Astrocyte (in vitro differentiated cells and primary cell): Measurements from ENCODE around the gene CLEC16A. TPM values are rescaled to one million over a fixed set of nuclear protein-coding genes. Genes with fewer than 3 reads are reported as not detected.

Experiments used
- DNase-seq: peaks from one replicate; pipeline ENCODE4 v3.0.0-alpha.2; 2010; ENCODE audit warnings: low read depth
- FAIRE-seq: peaks from 2 replicates; lab custom pipeline; 2011; peaks lifted over from hg19 to GRCh38; lab: Jason Lieb, UNC
- H2AFZ ChIP-seq: 2 replicates; pipeline ENCODE4 v1.6.0; 2012; ENCODE audit warnings: low read depth, low read length, inconsistent platforms
- H3K27ac ChIP-seq: 2 replicates; pipeline ENCODE4 v1.5.1; 2011; ENCODE audit warnings: low read depth, low read length, inconsistent platforms
- H3K27me3 ChIP-seq: 2 replicates; pipeline ENCODE4 v1.6.0; 2011; ENCODE audit warnings: low read length, inconsistent platforms; ENCODE audit not compliant: insufficient read depth
- H3K36me3 ChIP-seq: 2 replicates; pipeline ENCODE4 v1.5.1; 2011; ENCODE audit warnings: low read length, inconsistent platforms; ENCODE audit not compliant: insufficient read depth
- H3K4me1 ChIP-seq: 2 replicates; pipeline ENCODE4 v1.5.1; 2011; ENCODE audit warnings: low read length, inconsistent platforms; ENCODE audit not compliant: insufficient read depth
- H3K4me2 ChIP-seq: 2 replicates; pipeline ENCODE4 v1.6.0; 2012; ENCODE audit warnings: low read length, inconsistent platforms
- H3K4me3 ChIP-seq: 2 replicates; pipeline ENCODE4 v1.5.1; 2011; ENCODE audit warnings: low read depth, mild to moderate bottlenecking, low read length, inconsistent platforms; ENCODE audit not compliant: insufficient read depth
- H3K79me2 ChIP-seq: 2 replicates; pipeline ENCODE4 v1.6.0; 2012; ENCODE audit warnings: mild to moderate bottlenecking, low read length, inconsistent platforms; ENCODE audit not compliant: insufficient read depth
- H3K9ac ChIP-seq: 2 replicates; pipeline ENCODE4 v1.6.0; 2012; ENCODE audit warnings: mild to moderate bottlenecking, low read length, inconsistent platforms
- H3K9me3 ChIP-seq: 2 replicates; pipeline ENCODE4 v1.5.1; 2012; ENCODE audit warnings: low read depth, mild to moderate bottlenecking, low read length, inconsistent platforms; ENCODE audit not compliant: insufficient read depth
- H4K20me1 ChIP-seq: 2 replicates; pipeline ENCODE4 v1.6.0; 2012; ENCODE audit warnings: low read length, inconsistent platforms; ENCODE audit not compliant: insufficient read depth
- H3K27ac Mint-ChIP-seq: one replicate; pipeline ENCODE4 v1.8.0; 2021; ENCODE audit warnings: mild to moderate bottlenecking, mixed read lengths; ENCODE audit not compliant: unreplicated experiment
- H3K27me3 Mint-ChIP-seq: one replicate; pipeline ENCODE4 v1.8.0; 2021; ENCODE audit warnings: low read depth, mixed read lengths; ENCODE audit not compliant: unreplicated experiment
- H3K36me3 Mint-ChIP-seq: one replicate; pipeline ENCODE4 v1.8.0; 2021; ENCODE audit warnings: low read depth, mixed read lengths; ENCODE audit not compliant: unreplicated experiment
- H3K4me1 Mint-ChIP-seq: one replicate; pipeline ENCODE4 v1.8.0; 2021; ENCODE audit warnings: low read depth, mixed read lengths; ENCODE audit not compliant: unreplicated experiment
- H3K4me3 Mint-ChIP-seq: one replicate; pipeline ENCODE4 v1.8.0; 2021; ENCODE audit warnings: mild to moderate bottlenecking, moderate library complexity, mixed read lengths; ENCODE audit not compliant: unreplicated experiment
- H3K9me3 Mint-ChIP-seq: one replicate; pipeline ENCODE4 v1.8.0; 2021; ENCODE audit warnings: mild to moderate bottlenecking, mixed read lengths; ENCODE audit not compliant: unreplicated experiment
- CTCF ChIP-seq: IDR thresholded peaks from 2 replicates; pipeline ENCODE4 v1.5.1; 2011; ENCODE audit warnings: low read depth, mild to moderate bottlenecking, inconsistent platforms, low read length, moderate library complexity; ENCODE audit not compliant: insufficient read depth
- EZH2 ChIP-seq: IDR thresholded peaks from 2 replicates; pipeline ENCODE4 v1.6.1; 2012; ENCODE audit warnings: mild to moderate bottlenecking, low read length, inconsistent platforms; ENCODE audit not compliant: insufficient read depth
- total RNA-seq: library from RNA; stranded (reverse); gene quantifications from 2 replicates; pipeline ENCODE4 v1.2.1, GENCODE V29; 2021

Gene CLEC16A
- total RNA-seq, 1 donor from 2014 or later, result 31.7 TPM

DNA sequence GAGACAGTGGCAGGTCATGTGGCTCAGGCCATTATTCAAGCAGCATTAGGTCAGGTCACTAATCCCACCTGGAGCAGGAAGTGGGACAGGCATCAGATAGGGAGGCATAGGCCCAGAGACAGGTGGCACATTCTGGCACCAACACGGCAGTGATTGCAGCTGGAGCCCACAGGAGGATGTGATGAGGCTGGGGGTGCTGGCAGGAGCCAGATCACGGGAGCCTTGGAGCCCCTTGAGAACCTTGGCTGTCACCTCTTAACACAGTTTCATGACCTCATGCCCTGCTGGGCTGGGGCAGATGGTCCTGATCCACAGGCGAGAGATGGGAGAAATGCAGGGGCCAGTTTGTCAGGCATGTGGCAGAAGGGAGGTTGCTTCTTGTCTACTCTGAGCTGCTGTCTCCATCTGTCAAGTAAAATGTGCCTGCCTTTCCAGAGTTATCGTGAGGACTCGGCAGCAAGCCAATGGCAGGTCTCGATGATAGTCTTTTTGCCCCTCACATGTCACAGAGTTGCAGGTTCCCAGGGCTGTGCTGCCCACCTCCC, 109.6 kb downstream of the CLEC16A start:
- H3K9me3 ChIP-seq, result no peaks in the 10 kb centered on the region
- H3K79me2 ChIP-seq, result no peaks in the 10 kb centered on the region
- H3K9ac ChIP-seq, result no peak overlapping the region
- H3K36me3 ChIP-seq, result peaks cover 8% of the 10 kb centered on the region
- H3K27ac ChIP-seq, result no peak overlapping the region
- no peak overlapping the region for H2AFZ ChIP-seq
- H3K27me3 ChIP-seq, result no peaks in the 10 kb centered on the region
- H3K27ac Mint-ChIP-seq, result no peak overlapping the region
- H3K9me3 Mint-ChIP-seq, result no peaks in the 10 kb centered on the region
- no peaks in the 10 kb centered on the region for H4K20me1 ChIP-seq
- no peak for DNase-seq
- no peak for TF ChIP-seq CTCF
- no peak for TF ChIP-seq EZH2
- no peaks in the 10 kb centered on the region for H3K27me3 Mint-ChIP-seq
- H3K4me3 ChIP-seq, result no peak overlapping the region
- H3K4me1 Mint-ChIP-seq, result peaks cover 14% of the 10 kb centered on the region
- no peaks in the 10 kb centered on the region for H3K4me1 ChIP-seq
- H3K4me3 Mint-ChIP-seq, result no peak overlapping the region
- no peak overlapping the region for H3K4me2 ChIP-seq
- peaks cover 35% of the 10 kb centered on the region for H3K36me3 Mint-ChIP-seq
- no peak for FAIRE-seq

GRCh38 chr16:11056090-11056992, 112.0 kb downstream of the CLEC16A start:
- no peaks in the 10 kb centered on the region for H3K9me3 Mint-ChIP-seq

More at GRCh38 chr16:11056090-11056992, 112.0 kb downstream of the CLEC16A start:
- H3K4me1 Mint-ChIP-seq, result peaks cover 21% of the 10 kb centered on the region
- Histone ChIP-seq H3K36me3 (peaks cover 9% of the 10 kb centered on the region), H3K27ac (no peak overlapping the region), H3K4me3 (no peak overlapping the region), H4K20me1 (no peaks in the 10 kb centered on the region), H3K4me1 (no peaks in the 10 kb centered on the region), H3K9ac (no peak overlapping the region), H2AFZ (no peak overlapping the region), H3K79me2 (no peaks in the 10 kb centered on the region), H3K4me2 (no peak overlapping the region), H3K9me3 (no peaks in the 10 kb centered on the region), H3K27me3 (no peaks in the 10 kb centered on the region)
- DNase-seq (no peak), FAIRE-seq (no peak)
- H3K36me3 Mint-ChIP-seq, result peaks cover 33% of the 10 kb centered on the region
- TF ChIP-seq CTCF (no peak), EZH2 (no peak)
- no peak overlapping the region for H3K4me3 Mint-ChIP-seq
- no peaks in the 10 kb centered on the region for H3K27me3 Mint-ChIP-seq
- H3K27ac Mint-ChIP-seq, result peak overlapping the region; percentile 41
